HepG2 (cell line): ENCODE results near the gene POFUT2. TPM values are rescaled to one million over a fixed set of nuclear protein-coding genes. Genes with fewer than 3 reads are reported as not detected.

Experiments used
- HINFP ChIP-seq: sonication (generic); formaldehyde crosslinking; IDR thresholded peaks from 2 replicates; pipeline ENCODE4 v1.4.0; 2020; ENCODE audit warnings: low read depth, mild to moderate bottlenecking, missing genetic modification reagents
- MIXL1 ChIP-seq: IDR thresholded peaks from 2 replicates; pipeline ENCODE4 v1.6.1; 2016
- PRDM10 ChIP-seq: sonication (generic); formaldehyde crosslinking; IDR thresholded peaks from 2 replicates; pipeline ENCODE4 v1.4.0; 2020; ENCODE audit warnings: low read depth, missing genetic modification reagents
- ZNF10 ChIP-seq: sonication (generic); formaldehyde crosslinking; IDR thresholded peaks from 2 replicates; pipeline ENCODE4 v1.4.0; 2020; ENCODE audit warnings: mild to moderate bottlenecking, low read depth, missing genetic modification reagents, borderline replicate concordance
- ZNF547 ChIP-seq: sonication (generic); formaldehyde crosslinking; IDR thresholded peaks from 2 replicates; pipeline ENCODE4 v1.5.1; 2020; ENCODE audit warnings: mild to moderate bottlenecking, missing genetic modification reagents
- ZNF83 ChIP-seq: sonication (generic); formaldehyde crosslinking; IDR thresholded peaks from 2 replicates; pipeline ENCODE4 v1.4.0; 2020; ENCODE audit warnings: missing genetic modification reagents, mild to moderate bottlenecking, borderline replicate concordance
- polyA plus RNA-seq, 8 experiments: library from polyadenylated mRNA; depleted of rRNA in 3 of 8; stranded (reverse) in 7 of 8; unstranded in 1 of 8; fragments of >200 nt; fragmentation: Illumina TruSeq in 4 of 8; extraction: Trizol in 4 of 8; gene quantifications; 2 replicates each; pipeline versions ENCODE4 v1.2.1 to v1.2.3, GENCODE V29; 2011 to 2016; ENCODE audit warnings: low read depth in 4 of 8, missing spikeins in 1 of 8, mixed read lengths in 1 of 8; ENCODE audit not compliant: insufficient read depth in 1 of 8
- total RNA-seq, 5 experiments: library from RNA; depleted of rRNA; stranded (reverse); fragments of >200 nt; fragmentation: Illumina TruSeq; extraction: Trizol; gene quantifications; 2 replicates each; pipeline ENCODE4 v1.2.3, GENCODE V29; 2016; ENCODE audit warnings: low read depth in 1 of 5

The POFUT2 gene
- total and polyA plus RNA-seq, 2 of the 13 experiments (the other 11 are each of a cell fraction or from before 2014, with no cell fraction given): 22.8 to 24.0 TPM

GRCh38 chr21:45319461-45320211 lies 31.9 kb upstream of the POFUT2 start (continued):
- no peak for TF ChIP-seq PRDM10
- TF ChIP-seq HINFP (CRISPR knock-in tag): no peak
- no peak for TF ChIP-seq ZNF10 (CRISPR knock-in tag)
- TF ChIP-seq ZNF83 (CRISPR knock-in tag): no peak
- no peak for TF ChIP-seq ZNF547
- no peak for TF ChIP-seq MIXL1
